Activated naive CD8-positive, alpha-beta T cell treated with anti-CD3 and anti-CD28 coated beads, Interleukin-2, amount 50 U/mL, for 24 hours (primary cell): ENCODE measurements around the gene DKK2.
"Not testable (repeated sequence)": the region's sequence is repeated elsewhere in the genome, so short reads cannot be mapped to it uniquely, and the experiment has no call there.

Source experiments
- ATAC-seq: fragments of 150-1000 bp; cut with Tn5 transposase; one replicate; pipeline ENCODE4 v1.10.0; 2021
- DNase-seq: peaks from one replicate; pipeline ENCODE4 v3.0.0; 2021
- H3K27ac Mint-ChIP-seq: one replicate; pipeline ENCODE4 v1.8.0; 2021; ENCODE audit warnings: mild to moderate bottlenecking, mixed read lengths
- H3K27me3 Mint-ChIP-seq: one replicate; pipeline ENCODE4 v1.8.0; 2021; ENCODE audit warnings: mixed read lengths
- H3K36me3 Mint-ChIP-seq: one replicate; pipeline ENCODE4 v1.8.0; 2021; ENCODE audit warnings: low read depth, mixed read lengths
- H3K4me1 Mint-ChIP-seq: one replicate; pipeline ENCODE4 v1.8.0; 2021; ENCODE audit warnings: mixed read lengths
- H3K4me3 Mint-ChIP-seq: one replicate; pipeline ENCODE4 v1.8.0; 2021; ENCODE audit warnings: mild to moderate bottlenecking, moderate library complexity, mixed read lengths
- H3K9me3 Mint-ChIP-seq: one replicate; pipeline ENCODE4 v1.8.0; 2021; ENCODE audit warnings: mixed read lengths

DKK2 gene

DNA sequence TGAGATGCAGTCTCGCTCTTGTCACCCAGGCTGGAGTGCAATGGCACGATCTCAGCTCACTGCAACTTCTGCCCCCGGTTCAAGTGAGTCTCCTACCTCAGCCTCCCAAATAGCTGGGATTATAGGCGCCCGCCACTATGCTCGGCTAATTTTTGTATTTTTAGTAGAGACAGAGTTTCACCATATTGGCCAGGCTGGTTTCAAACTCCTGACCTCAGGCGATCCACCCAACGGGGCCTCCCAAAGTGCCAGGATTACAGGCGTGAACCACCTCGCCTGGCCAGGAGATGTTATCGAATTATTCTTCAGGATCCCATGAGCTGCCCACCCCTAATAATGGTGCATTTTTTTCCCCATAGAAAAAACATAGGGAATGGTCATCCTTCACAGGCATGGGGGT is 128.1 kb downstream of the DKK2 start:
- H3K36me3 Mint-ChIP-seq, H3K27ac Mint-ChIP-seq, DNase-seq, H3K27me3 Mint-ChIP-seq, H3K9me3 Mint-ChIP-seq, ATAC-seq, H3K4me3 Mint-ChIP-seq, H3K4me1 Mint-ChIP-seq: not testable (repeated sequence)

DNA sequence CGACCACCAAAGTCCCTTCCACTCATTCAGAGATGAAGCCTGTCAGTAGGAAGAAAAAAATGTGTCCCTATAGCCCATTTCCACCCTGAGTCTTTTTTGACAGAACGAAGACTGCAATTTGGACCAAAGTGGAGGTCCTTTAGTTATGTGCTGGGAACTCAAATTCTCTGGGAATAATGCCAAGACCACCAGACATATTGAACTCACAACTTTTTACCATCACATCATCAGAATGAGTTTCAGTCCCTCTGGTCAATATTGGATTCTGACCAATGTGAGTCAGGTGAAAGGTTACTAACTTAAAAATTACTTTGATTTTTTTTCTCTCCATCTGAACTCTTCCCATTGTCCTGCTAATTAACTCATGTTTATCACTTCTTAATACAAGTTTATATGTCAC is 128.9 kb downstream of the DKK2 start:
- DNase-seq (no peak), ATAC-seq (no peak)
- H3K9me3 Mint-ChIP-seq = peaks cover 3% of the 10 kb centered on the region
- H3K4me1 Mint-ChIP-seq = no peaks in the 10 kb centered on the region
- H3K27me3 Mint-ChIP-seq = no peaks in the 10 kb centered on the region
- no peaks in the 10 kb centered on the region for H3K36me3 Mint-ChIP-seq
- no peak overlapping the region for H3K27ac Mint-ChIP-seq
- H3K4me3 Mint-ChIP-seq = no peak overlapping the region

DNA sequence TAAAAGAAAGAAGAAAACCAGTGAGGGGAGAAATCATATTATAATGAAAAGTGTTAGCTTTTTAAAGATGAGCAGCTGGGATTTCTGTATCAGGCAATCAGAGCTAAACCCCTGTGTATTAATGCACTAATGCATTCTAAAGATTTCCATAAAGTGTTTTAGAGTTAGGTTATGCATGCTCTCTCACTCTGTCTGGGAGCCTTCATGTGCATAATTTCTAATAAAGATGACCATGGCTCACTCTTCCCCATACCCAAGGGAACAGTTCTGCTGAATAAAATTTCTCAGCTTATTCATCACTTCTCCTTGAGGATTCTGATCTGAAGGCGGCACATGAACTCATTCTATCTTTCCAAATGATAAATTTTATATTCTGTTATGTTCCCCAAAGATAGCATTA is 129.4 kb downstream of the DKK2 start:
- no peak overlapping the region for H3K27ac Mint-ChIP-seq
- ATAC-seq = no peak

DNA sequence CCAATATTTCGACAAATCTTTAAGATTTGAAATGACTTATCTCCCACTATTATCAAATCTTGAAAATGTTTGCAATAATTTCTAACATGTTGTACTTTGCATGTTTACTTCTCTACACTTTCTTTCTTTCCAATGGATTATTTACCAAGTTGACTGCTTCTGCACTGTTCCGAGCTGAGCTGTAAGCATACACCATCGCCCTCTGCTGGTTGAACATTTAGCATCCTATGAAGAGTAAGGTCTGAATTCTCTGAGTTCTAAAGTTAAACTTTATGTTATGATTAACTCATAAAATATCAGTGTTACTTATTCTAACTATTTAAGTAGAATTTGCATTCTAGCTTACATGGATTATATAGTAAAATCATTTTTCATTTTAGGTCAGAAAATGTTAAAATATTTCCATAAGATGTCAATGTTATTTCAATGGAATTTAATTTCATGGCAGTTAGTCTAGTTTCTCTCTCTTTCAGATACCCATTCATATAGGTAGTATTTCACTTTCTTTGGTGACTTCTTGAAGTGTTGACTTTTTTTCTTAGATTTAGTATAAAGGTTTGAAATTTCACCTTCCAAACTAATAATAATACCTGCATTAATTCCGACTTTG is 137.4 kb downstream of the DKK2 start:
- DNase-seq (peak; percentile 16), ATAC-seq (no peak)
- Mint-ChIP-seq H3K27me3 (no peaks in the 10 kb centered on the region), H3K4me1 (no peaks in the 10 kb centered on the region), H3K27ac (no peak overlapping the region), H3K36me3 (no peaks in the 10 kb centered on the region), H3K4me3 (no peak overlapping the region), H3K9me3 (peaks cover 12% of the 10 kb centered on the region)

More for the DNA sequence above, 129.4 kb downstream of the DKK2 start:
- Mint-ChIP-seq H3K27me3 (no peaks in the 10 kb centered on the region), H3K4me3 (no peak overlapping the region), H3K9me3 (peaks cover 3% of the 10 kb centered on the region), H3K4me1 (no peaks in the 10 kb centered on the region), H3K36me3 (no peaks in the 10 kb centered on the region)
- DNase-seq = no peak

DNA sequence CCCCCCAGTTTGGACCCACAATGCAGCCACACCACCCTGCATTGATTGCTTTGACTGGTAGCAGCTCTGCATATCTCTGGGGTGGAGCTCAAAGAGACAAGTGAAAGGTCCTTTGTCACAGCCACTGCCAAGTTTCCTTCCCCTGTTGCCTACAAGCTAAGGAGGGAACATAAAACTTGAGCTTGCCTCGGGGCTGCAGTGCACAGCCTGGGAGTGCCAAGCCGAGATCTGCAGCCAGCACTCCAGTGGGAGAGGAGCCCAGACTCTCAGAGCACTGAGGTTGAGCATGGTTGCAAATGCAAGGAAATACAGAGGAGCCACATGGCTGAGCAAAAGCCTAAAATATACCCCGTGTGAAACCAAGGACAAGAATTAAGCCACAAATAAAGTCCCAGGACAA is 142.2 kb downstream of the DKK2 start:
- Mint-ChIP-seq H3K27me3 (no peaks in the 10 kb centered on the region), H3K36me3 (no peaks in the 10 kb centered on the region), H3K27ac (no peak overlapping the region), H3K9me3 (peaks cover 12% of the 10 kb centered on the region), H3K4me1 (no peaks in the 10 kb centered on the region), H3K4me3 (no peak overlapping the region)
- DNase-seq = no peak
- ATAC-seq = no peak

DNA sequence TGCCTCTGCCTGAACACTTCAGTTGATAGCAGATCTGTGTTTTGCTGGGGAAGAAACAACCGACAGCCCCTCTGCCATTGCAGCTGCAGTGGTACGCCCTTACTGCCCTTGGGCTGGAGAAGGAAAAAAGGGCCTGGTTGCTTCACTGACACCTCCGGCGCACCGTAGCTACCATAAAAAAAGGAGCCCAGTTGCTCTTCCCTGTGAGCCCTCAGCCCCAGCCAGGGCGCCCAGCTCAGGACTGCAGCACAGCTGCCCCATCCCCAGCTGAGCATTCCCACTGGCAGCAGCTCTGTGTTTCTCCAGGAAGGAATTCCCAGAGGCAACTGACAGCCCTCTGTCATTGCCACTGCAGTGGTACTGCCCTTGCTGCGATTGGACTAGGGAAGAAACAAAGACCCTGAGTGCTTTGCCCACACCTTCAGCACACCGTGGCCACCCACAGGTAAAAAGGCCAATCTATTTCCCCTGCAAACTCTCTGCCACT is 142.7 kb downstream of the DKK2 start:
- ATAC-seq (no peak), DNase-seq (no peak)
- Mint-ChIP-seq H3K36me3 (no peaks in the 10 kb centered on the region), H3K27me3 (no peaks in the 10 kb centered on the region), H3K4me1 (no peaks in the 10 kb centered on the region), H3K4me3 (no peak overlapping the region), H3K9me3 (peaks cover 9% of the 10 kb centered on the region), H3K27ac (no peak overlapping the region)

DNA sequence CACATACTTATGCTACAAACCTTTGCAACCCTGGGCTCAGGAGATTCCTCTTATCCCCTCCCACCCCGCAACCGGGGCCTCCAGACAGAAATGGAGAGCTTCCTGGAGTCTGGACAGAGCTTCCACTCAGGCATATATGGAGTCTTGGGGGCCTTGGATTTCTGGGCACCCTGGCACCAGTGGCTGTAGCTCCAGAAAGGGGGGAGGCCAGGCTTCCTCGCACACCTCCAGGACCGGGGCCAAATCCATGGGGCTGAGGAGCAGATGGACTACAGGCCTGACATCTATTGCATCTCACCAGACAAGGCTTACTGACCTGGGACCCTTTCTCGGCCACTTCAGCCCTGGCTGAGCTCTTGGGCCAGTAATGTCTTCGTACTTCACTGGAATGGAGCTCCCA is 143.3 kb downstream of the DKK2 start:
- Mint-ChIP-seq H3K36me3 (no peaks in the 10 kb centered on the region), H3K4me1 (no peaks in the 10 kb centered on the region), H3K9me3 (peaks cover 9% of the 10 kb centered on the region), H3K4me3 (no peak overlapping the region), H3K27me3 (no peaks in the 10 kb centered on the region), H3K27ac (no peak overlapping the region)
- DNase-seq (no peak), ATAC-seq (no peak)

DNA sequence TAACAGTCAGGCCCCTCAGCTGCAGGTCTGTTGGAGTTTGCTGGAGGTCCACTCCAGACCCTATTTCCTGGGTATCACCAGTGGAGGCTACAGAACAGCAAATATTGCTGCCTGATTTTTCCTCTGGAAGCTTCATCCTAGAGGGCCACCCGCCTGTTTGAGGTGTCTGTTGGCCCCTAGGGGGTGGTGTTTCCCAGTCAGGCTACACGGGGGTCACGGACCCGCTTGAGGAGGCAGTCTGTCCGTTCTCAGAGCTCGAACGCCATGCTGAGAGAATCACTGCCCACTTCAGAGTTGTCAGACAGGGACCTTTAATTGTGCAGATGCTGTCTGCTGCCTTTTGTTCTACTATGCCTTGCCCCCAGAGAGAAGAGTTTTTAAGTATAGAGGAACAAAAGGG is 160.8 kb downstream of the DKK2 start:
- Mint-ChIP-seq H3K36me3 (no peaks in the 10 kb centered on the region), H3K27ac (no peak overlapping the region), H3K4me3 (no peak overlapping the region), H3K9me3 (peaks cover 3% of the 10 kb centered on the region), H3K4me1 (no peaks in the 10 kb centered on the region), H3K27me3 (no peaks in the 10 kb centered on the region)
- ATAC-seq = no peak
- DNase-seq = no peak
